ENCODE measurements around the gene ZNF563.

DNA sequence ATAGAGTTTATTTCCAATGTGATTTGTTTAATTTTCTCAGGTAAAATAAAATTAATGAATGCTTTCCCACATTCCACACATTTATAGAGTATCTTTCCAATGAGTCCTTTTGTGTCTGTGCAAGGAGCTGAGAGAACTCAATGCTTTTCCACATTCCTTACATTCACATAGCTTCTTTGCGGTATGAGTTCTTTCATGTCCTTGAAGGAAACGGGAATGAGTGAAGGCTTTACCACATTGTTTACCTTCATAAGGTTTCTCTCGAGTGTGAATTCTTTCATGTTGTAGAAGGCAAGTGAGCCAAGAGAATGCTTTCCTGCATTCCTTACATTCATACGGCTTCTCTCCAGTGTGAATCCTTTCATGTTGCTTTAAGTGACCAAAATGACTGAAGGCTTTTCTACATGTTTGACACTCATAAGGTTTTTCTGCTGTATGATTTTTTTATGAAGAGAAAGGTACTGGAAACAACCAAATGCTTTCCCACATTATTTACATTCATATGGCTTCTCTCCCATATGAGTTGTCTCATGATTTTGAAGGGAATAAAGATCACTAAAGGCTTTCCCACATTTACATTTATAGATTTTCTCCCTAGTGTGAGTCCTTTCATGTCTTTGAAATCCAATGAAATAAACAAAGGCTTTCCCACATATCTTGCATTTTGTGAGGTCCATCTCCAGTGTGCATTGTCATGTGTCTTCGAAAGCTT is 46.5 kb upstream of the ZNF563 start:
- TF ChIP-seq, protein P1, sequence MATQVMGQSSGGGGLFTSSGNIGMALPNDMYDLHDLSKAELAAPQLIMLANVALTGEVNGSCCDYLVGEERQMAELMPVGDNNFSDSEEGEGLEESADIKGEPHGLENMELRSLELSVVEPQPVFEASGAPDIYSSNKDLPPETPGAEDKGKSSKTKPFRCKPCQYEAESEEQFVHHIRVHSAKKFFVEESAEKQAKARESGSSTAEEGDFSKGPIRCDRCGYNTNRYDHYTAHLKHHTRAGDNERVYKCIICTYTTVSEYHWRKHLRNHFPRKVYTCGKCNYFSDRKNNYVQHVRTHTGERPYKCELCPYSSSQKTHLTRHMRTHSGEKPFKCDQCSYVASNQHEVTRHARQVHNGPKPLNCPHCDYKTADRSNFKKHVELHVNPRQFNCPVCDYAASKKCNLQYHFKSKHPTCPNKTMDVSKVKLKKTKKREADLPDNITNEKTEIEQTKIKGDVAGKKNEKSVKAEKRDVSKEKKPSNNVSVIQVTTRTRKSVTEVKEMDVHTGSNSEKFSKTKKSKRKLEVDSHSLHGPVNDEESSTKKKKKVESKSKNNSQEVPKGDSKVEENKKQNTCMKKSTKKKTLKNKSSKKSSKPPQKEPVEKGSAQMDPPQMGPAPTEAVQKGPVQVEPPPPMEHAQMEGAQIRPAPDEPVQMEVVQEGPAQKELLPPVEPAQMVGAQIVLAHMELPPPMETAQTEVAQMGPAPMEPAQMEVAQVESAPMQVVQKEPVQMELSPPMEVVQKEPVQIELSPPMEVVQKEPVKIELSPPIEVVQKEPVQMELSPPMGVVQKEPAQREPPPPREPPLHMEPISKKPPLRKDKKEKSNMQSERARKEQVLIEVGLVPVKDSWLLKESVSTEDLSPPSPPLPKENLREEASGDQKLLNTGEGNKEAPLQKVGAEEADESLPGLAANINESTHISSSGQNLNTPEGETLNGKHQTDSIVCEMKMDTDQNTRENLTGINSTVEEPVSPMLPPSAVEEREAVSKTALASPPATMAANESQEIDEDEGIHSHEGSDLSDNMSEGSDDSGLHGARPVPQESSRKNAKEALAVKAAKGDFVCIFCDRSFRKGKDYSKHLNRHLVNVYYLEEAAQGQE (IDR thresholded peaks at IDR 0.05; ENCODE audit: insufficient read depth in 1 of 2, low read depth in 2 of 2, low read length in 2 of 2) = no peak
- TF ChIP-seq POLR2AphosphoS5 (IDR thresholded peaks at IDR 0.05; ENCODE audit: low read depth, low read length) (no peak), SIN3A (IDR thresholded peaks at IDR 0.05; ENCODE audit: borderline replicate concordance, insufficient read depth, low read length) (no peak), TAF1 (IDR thresholded peaks at IDR 0.05; ENCODE audit: borderline replicate concordance, insufficient read depth, low read length) (no peak), FOXP2 (optimal IDR thresholded peaks at IDR 0.05; ENCODE audit: borderline replicate concordance, extremely low read depth, extremely low read length, insufficient read depth) (no peak)

Data from PFSK-1 (cell line).